Subcutaneous adipose tissue (tissue), 4 donors: Measurements from ENCODE around the gene INTS15. TPM values are rescaled to one million over a fixed set of nuclear protein-coding genes. Genes with fewer than 3 reads are reported as not detected.

ENCODE experiments used
- CTCF ChIP-seq: fragments of 450-650 bp; IDR thresholded peaks from one replicate; pipeline ENCODE4 v1.5.1; 2016; ENCODE audit warnings: low read depth, mild to moderate bottlenecking, control low read depth, antibody characterized with exemption, moderate library complexity
- total RNA-seq, 4 donors: library from RNA; depleted of rRNA; stranded (reverse); fragments of >200 nt; gene quantifications; one replicate each; pipeline ENCODE4 v1.1.0, GENCODE V29; 2016

INTS15 gene
- total RNA-seq, 4 donors from 2014 or later, result 13.3 to 42.0 (median 23.3) TPM

GRCh38 chr7:6637544-6638229 is 47.9 kb downstream of the INTS15 start:
- TF ChIP-seq CTCF, result no peak

GRCh38 chr7:6639032-6639431 is 49.2 kb downstream of the INTS15 start:
- TF ChIP-seq CTCF, result no peak

- TF ChIP-seq CTCF, result no peak
These were observed 49.8 kb downstream of the INTS15 start for GRCh38 chr7:6639627-6640026.

- no peak for TF ChIP-seq CTCF
These were observed 50.5 kb downstream of the INTS15 start for GRCh38 chr7:6640246-6640721.

GRCh38 chr7:6641305-6642035 is 51.6 kb downstream of the INTS15 start:
- TF ChIP-seq CTCF, result no peak

- no peak for TF ChIP-seq CTCF
These were observed 52.5 kb downstream of the INTS15 start for GRCh38 chr7:6642239-6642839.
